Mucosa of gallbladder (tissue), 1 donor: ENCODE measurements around the gene ABLIM1. TPM values are rescaled to one million over a fixed set of nuclear protein-coding genes. Genes with fewer than 3 reads are reported as not detected.

Source experiments
- DNase-seq: peaks from one replicate; pipeline ENCODE4 v3.0.0-alpha.2; 2020; ENCODE audit warnings: low spot score
- total RNA-seq: library from RNA; stranded (reverse); gene quantifications from one replicate; pipeline ENCODE4 v1.2.1, GENCODE V29; 2021
- donor health status: DM: no; HTN: no; CAD: no.

ABLIM1 gene
- total RNA-seq, 1 donor from 2014 or later = 103 TPM

DNA sequence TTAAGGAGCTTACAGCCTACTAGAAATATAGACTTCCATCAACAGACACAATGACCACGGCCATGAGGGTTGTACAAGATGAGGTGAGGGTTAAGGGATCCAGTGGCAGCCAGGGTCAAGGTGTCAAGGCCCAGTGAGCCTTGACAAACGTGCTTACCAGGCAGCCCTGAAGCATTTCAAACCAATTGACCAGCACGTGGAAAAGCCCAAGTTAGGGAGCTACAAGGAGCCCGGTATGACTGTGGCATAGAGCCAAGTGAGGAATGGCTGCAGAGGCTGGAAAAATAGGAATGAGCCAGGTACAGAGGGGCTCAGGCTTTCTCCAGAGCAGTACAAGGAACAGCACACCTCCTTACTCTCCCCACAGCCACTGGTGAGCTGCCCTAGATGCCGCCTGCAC is 266.5 kb downstream of the ABLIM1 start:
- DNase-seq = no peak

DNA sequence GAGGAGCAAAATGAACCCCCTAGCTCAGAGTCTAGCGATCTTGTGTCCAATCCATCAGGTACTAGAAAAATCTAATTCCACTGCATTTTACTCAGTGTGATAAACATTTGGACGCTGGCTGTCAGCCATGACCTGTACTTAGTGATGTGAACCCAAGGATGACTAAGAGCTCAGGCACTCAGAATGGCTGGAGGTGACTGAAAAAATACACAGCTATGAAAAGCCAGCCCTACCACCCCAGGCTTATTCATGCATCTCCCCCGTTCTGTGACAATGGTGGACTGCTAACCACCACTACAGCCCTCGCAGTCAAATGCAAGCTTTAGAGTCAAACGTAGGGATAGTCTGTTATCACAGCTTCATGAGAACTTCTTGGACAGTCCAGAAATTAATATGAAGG is 268.6 kb downstream of the ABLIM1 start:
- DNase-seq = peak; percentile 48

DNA sequence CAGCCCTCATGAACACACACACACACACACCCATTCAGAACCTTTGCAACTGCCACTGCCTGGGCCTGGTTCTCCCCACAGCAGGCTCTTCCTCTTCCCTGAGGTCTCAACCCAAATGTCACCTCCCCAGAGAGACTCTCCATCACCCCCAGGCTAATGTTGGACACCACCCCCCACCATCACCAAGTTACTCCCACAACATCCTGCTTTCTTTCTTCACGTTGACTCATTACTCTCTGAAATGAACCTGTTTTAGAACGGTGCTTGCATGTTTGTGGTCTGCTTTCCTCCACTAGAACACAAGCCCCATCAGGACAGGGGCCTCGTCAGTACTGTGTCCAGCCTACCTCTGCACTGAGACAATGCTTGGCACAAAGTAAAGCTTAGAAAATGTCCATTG is 269.8 kb downstream of the ABLIM1 start:
- no peak for DNase-seq

DNA sequence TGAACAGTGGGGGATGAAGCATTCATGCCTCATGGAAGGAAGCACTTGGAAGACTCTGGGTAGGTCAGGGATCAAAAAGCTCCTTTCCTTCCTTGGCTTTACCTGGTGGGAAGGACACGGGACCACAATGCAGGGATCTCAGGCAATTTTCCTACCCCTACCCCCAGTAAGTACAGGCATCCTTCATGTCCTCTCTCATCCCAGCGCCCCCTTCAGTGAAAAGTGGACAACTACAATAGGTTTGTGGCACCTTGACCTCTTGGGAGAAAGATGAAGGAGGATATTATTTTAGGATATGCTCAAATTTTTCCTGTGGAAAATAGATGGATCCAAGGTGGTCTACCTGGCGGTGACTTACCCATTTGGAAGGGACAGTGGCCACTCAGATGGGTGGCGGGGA is 270.3 kb downstream of the ABLIM1 start:
- no peak for DNase-seq

DNA sequence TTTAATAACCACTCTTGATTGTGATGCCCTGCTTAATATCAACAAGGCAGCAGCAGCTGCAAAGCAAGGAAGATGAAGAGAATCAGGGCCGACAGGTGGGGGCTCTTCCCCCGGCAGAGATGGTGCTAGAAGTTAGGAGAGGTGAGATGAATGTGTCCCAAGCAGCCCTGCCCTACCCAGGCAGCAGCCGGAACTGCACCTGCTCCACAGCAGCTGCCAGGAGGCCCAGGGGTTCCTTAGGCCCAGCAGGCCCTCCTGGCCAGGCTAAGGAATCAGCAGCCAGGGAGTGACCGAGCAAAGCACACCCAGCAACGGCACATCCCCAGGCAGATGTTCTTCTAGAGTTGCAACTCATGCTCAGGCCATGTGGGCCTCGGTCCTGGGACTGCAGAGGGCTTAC is 271.6 kb downstream of the ABLIM1 start:
- DNase-seq = no peak

DNA sequence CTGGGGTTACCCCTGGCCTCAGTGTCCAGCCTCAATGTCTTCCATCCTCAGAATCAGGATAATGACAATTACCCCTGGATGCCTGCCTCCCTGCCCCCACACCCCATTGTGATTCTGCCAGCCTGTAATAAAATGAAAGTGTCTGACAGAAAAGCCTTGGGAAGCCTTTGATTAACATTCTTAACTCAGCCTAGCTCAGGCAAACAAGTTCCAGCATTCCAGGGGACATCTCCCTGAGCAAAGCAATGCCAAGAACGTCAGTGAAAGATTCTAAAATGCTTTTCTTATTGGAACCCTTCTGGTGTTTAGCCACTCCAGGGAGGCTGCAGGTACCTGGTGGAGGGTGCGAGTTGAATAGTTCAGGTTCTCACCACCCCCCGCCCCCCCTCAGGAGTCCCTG is 272.5 kb downstream of the ABLIM1 start:
- DNase-seq = no peak

DNA sequence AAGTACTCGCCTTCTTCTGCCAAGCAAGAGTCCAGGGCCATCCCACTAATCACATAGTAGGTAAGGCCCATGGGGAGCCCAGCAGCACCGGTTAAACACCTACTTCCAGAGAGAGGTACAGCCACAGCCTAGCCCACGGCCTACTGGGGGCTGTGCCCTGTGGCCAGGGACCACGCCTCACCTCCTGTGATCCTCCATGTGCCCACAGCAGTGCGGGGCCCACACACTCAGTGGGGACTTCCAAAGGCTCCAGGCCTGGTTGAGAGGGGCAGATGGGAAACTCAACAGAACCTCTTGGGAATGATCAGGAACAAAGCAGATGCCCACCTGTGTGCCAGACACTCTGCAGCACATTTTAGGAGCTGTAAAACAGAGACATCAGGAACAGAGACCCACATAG is 273.5 kb downstream of the ABLIM1 start:
- DNase-seq = no peak

DNA sequence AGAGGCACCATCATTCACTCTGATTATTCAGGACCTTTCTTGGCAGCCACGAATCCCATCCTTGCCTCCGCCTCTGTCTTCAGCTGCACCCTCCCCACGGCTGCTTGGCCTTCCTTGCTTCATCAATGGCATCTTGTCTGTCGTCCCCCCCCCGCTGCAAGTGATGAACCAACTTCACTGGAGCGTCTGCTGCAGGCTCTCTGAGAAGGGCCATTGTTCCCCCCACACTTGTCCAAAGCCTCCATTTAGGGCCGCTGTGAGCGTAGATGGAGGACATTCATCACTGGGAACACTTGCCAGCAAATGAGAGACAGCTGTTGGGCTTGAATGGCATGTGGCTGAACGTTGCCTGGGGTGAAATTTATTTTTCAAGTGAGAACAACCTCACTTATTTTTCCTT is 273.9 kb downstream of the ABLIM1 start:
- DNase-seq = no peak

Other genes starting within 250 kb of the ABLIM1 start
- gene FHIP2A, start 163.5 kb upstream of the ABLIM1 start, total RNA-seq = 27.6 TPM